ENCODE measurements around the gene UBXN7.

GRCh38 chr3:196378146-196378841 lies 53.9 kb downstream of the UBXN7 start:
- no peak for TF ChIP-seq POLR2AphosphoS5 (IDR thresholded peaks at IDR 0.05)
- TF ChIP-seq POLR2A (IDR thresholded peaks at IDR 0.05): no peak
